ENCODE measurements around the gene SEBOX.
A peak's percentile ranks its signal among the peaks of the same experiment; 100 is the strongest.

The SEBOX gene

GRCh38 chr17:28335959-28336871 is 28.8 kb downstream of the SEBOX start:
- Histone ChIP-seq H3K27ac (peak overlapping the region; percentile 96), H3K4me3 (ENCODE audit: low read depth, low read length) (peak overlapping the region; percentile 91), H3K36me3 (replicated peaks) (peaks cover 19% of the 10 kb centered on the region), H3K27me3 (replicated peaks) (no peaks in the 10 kb centered on the region)
- peak; percentile 89 for DNase-seq
- TF ChIP-seq CTCF (IDR thresholded peaks at IDR 0.05; ENCODE audit: low read depth, low read length, missing control alignments), result no peak
- in situ Hi-C loops (cut with HindIII; ENCODE audit: low pct_ligation_motif_present, low sequenced_read_pairs), result no loop called here

GRCh38 chr17:28335201-28335958 is 29.6 kb downstream of the SEBOX start, which contains the start of the genes IFT20 and TNFAIP1:
IFT20 (minus strand) TSS chr17:28335472; CDS start chr17:28331985, 3,487 bp downstream.
TNFAIP1 (plus strand) TSS chr17:28335761; CDS start chr17:28339522, 3,761 bp downstream.
- peak; percentile 100 for DNase-seq
- H3K36me3 ChIP-seq (replicated peaks), result peaks cover 12% of the 10 kb centered on the region
- peak within 1 kb of the TSS; percentile 91 for H3K4me3 ChIP-seq (ENCODE audit: low read depth, low read length)
- in situ Hi-C loops (cut with HindIII; ENCODE audit: low pct_ligation_motif_present, low sequenced_read_pairs), result no loop called here
- H3K27ac ChIP-seq, result peak within 1 kb of the TSS; percentile 96
- no peaks in the 10 kb centered on the region for H3K27me3 ChIP-seq (replicated peaks)
- TF ChIP-seq CTCF (IDR thresholded peaks at IDR 0.05; ENCODE audit: low read depth, low read length, missing control alignments), result no peak

GRCh38 chr17:28334666-28335200 is 30.3 kb downstream of the SEBOX start:
- peaks cover 6% of the 10 kb centered on the region for H3K36me3 ChIP-seq (replicated peaks)
- in situ Hi-C loops (cut with HindIII; ENCODE audit: low pct_ligation_motif_present, low sequenced_read_pairs), result no loop called here
- peak overlapping the region; percentile 95 for H3K27ac ChIP-seq
- H3K27me3 ChIP-seq (replicated peaks), result no peaks in the 10 kb centered on the region
- no peak for DNase-seq
- H3K4me3 ChIP-seq (ENCODE audit: low read depth, low read length), result peak overlapping the region; percentile 91
- TF ChIP-seq CTCF (IDR thresholded peaks at IDR 0.05; ENCODE audit: low read depth, low read length, missing control alignments), result no peak

- H3K27ac ChIP-seq, result peak overlapping the region; percentile 95
- peaks cover 8% of the 10 kb centered on the region for H3K36me3 ChIP-seq (replicated peaks)
Measured at GRCh38 chr17:28334171-28334570, 30.8 kb downstream of the SEBOX start.

More at GRCh38 chr17:28334171-28334570, 30.8 kb downstream of the SEBOX start:
- Histone ChIP-seq H3K27me3 (replicated peaks) (no peaks in the 10 kb centered on the region), H3K4me3 (ENCODE audit: low read depth, low read length) (peak overlapping the region; percentile 91)
- no peak for DNase-seq
- in situ Hi-C loops (cut with HindIII; ENCODE audit: low pct_ligation_motif_present, low sequenced_read_pairs), result no loop called here
- TF ChIP-seq CTCF (IDR thresholded peaks at IDR 0.05; ENCODE audit: low read depth, low read length, missing control alignments), result no peak

Measured in brain microvascular endothelial cell (primary cell).